Effector memory CD8-positive, alpha-beta T cell (primary cell): ENCODE data around the gene YTHDC2.

Experiments
- ATAC-seq: fragments of 150-1000 bp; cut with Tn5 transposase; replicated peaks from 2 replicates; pipeline ENCODE4 v1.10.0; 2021; ENCODE audit warnings: mild to moderate bottlenecking, moderate library complexity
- DNase-seq, 3 experiments: peaks; one replicate each; pipeline ENCODE4 v3.0.0; 2021
- H3K27ac Mint-ChIP-seq, 2 donors: one replicate each; pipeline ENCODE4 v1.8.0; 2022; ENCODE audit warnings: mild to moderate bottlenecking in 2 of 2, mixed read lengths in 2 of 2, moderate library complexity in 2 of 2
- H3K27me3 Mint-ChIP-seq, 2 donors: one replicate each; pipeline ENCODE4 v1.8.0; 2022; ENCODE audit warnings: mixed read lengths in 2 of 2
- H3K36me3 Mint-ChIP-seq: one replicate; pipeline ENCODE4 v1.8.0; 2022; ENCODE audit warnings: mild to moderate bottlenecking, moderate library complexity, mixed read lengths; ENCODE audit not compliant: insufficient read depth
- H3K4me1 Mint-ChIP-seq, 2 donors: one replicate each; pipeline ENCODE4 v1.8.0; 2022; ENCODE audit warnings: low read depth in 2 of 2, mixed read lengths in 2 of 2
- H3K4me3 Mint-ChIP-seq, 2 donors: one replicate each; pipeline ENCODE4 v1.8.0; 2022; ENCODE audit warnings: mild to moderate bottlenecking in 2 of 2, mixed read lengths in 2 of 2, moderate library complexity in 2 of 2
- H3K9me3 Mint-ChIP-seq, 2 donors: one replicate each; pipeline ENCODE4 v1.8.0; 2022; ENCODE audit warnings: mixed read lengths in 2 of 2

The YTHDC2 gene

GRCh38 chr5:113502073-113502472 is 11.4 kb upstream of the YTHDC2 start:
- no peaks in the 10 kb centered on the region for H3K36me3 Mint-ChIP-seq
- H3K9me3 Mint-ChIP-seq: no peaks in the 10 kb centered on the region
- H3K27ac Mint-ChIP-seq: no peak overlapping the region
- no peak for ATAC-seq
- H3K4me3 Mint-ChIP-seq: no peak overlapping the region
- peaks cover 67 to 73% of the 10 kb centered on the region in 2 donors for H3K27me3 Mint-ChIP-seq
- H3K4me1 Mint-ChIP-seq: no peaks in the 10 kb centered on the region
- DNase-seq: no peak

GRCh38 chr5:113503146-113503545 is 10.3 kb upstream of the YTHDC2 start:
- no peak overlapping the region for H3K4me3 Mint-ChIP-seq
- no peaks in the 10 kb centered on the region for H3K9me3 Mint-ChIP-seq
- no peak for DNase-seq
- no peaks in the 10 kb centered on the region for H3K36me3 Mint-ChIP-seq
- H3K27ac Mint-ChIP-seq: no peak overlapping the region
- H3K4me1 Mint-ChIP-seq: no peaks in the 10 kb centered on the region
- H3K27me3 Mint-ChIP-seq: peaks cover 60 to 62% of the 10 kb centered on the region in 2 donors
- no peak for ATAC-seq

- DNase-seq: no peak
- no peaks in the 10 kb centered on the region for H3K36me3 Mint-ChIP-seq
- H3K27me3 Mint-ChIP-seq: peaks cover 52 to 57% of the 10 kb centered on the region in 2 donors
These were observed 8.3 kb upstream of the YTHDC2 start for GRCh38 chr5:113505181-113505580.

GRCh38 chr5:113507601-113508000 is 5.9 kb upstream of the YTHDC2 start:
- Mint-ChIP-seq H3K27me3 (peaks cover 36 to 39% of the 10 kb centered on the region in 2 donors), H3K4me3 (no peak overlapping the region), H3K4me1 (no peaks in the 10 kb centered on the region), H3K36me3 (no peaks in the 10 kb centered on the region), H3K9me3 (no peaks in the 10 kb centered on the region), H3K27ac (no peak overlapping the region)
- DNase-seq: no peak
- peak; percentile 73 for ATAC-seq

More at GRCh38 chr5:113505181-113505580, 8.3 kb upstream of the YTHDC2 start:
- Mint-ChIP-seq H3K4me3 (no peak overlapping the region), H3K27ac (no peak overlapping the region), H3K9me3 (no peaks in the 10 kb centered on the region), H3K4me1 (no peaks in the 10 kb centered on the region)
- ATAC-seq: no peak

GRCh38 chr5:113508756-113509155 is 4.7 kb upstream of the YTHDC2 start:
- DNase-seq: no peak
- Mint-ChIP-seq H3K9me3 (no peaks in the 10 kb centered on the region), H3K36me3 (peaks cover 7% of the 10 kb centered on the region), H3K4me3 (no peak overlapping the region), H3K27me3 (peaks cover 27 to 31% of the 10 kb centered on the region in 2 donors), H3K27ac (no peak overlapping the region), H3K4me1 (peaks cover 0 to 4% of the 10 kb centered on the region in 2 donors)
- ATAC-seq: no peak

DNA sequence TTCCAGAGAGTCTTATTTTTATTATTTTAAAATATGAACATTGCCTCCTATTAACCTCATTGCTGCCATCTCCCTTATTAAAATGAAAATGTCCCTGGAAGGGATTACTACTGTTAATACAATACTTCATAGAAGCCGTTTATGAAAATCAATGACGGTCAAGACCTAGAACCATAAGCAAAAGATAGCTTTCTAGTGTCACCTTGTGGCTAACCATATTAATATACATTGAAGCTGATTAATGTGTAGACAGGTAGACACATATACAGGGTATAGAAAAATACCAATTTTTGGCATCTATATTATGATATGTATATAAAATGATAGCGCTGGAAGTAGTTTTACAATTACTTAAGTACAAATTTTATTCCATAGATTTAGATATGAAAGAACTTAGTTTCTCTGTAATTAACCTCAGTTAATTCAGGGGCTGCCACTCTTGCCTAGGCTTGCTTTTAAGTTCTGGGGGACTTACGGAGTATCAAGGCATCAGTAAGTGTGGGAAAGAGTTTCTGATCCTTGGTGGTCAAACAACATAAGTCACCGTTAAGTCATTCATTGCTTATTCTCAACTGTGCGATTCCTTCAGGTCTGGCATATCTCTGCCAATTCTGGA is 2.5 kb upstream of the YTHDC2 start:
- ATAC-seq (no peak), DNase-seq (no peak)
- Mint-ChIP-seq H3K27ac (no peak overlapping the region), H3K4me3 (no peak overlapping the region), H3K27me3 (peaks cover 19 to 21% of the 10 kb centered on the region in 2 donors), H3K4me1 (peaks cover 12 to 19% of the 10 kb centered on the region in 2 donors), H3K9me3 (no peaks in the 10 kb centered on the region), H3K36me3 (peaks cover 15% of the 10 kb centered on the region)

GRCh38 chr5:113512341-113512740 is 1.2 kb upstream of the YTHDC2 start:
- Mint-ChIP-seq H3K27ac (peak overlapping the region in 1 of 2 donors; percentile 99), H3K9me3 (no peaks in the 10 kb centered on the region), H3K4me1 (peaks cover 14 to 29% of the 10 kb centered on the region in 2 donors), H3K36me3 (peaks cover 15% of the 10 kb centered on the region), H3K4me3 (no peak overlapping the region), H3K27me3 (peaks cover 14 to 16% of the 10 kb centered on the region in 2 donors)
- DNase-seq (no peak), ATAC-seq (no peak)

GRCh38 chr5:113514289-113514635 is 768 bp downstream of the YTHDC2 start:
- peak overlapping the region; percentile 84 to 89 for H3K4me3 Mint-ChIP-seq
- ATAC-seq (no peak), DNase-seq (no peak)
- peaks cover 14 to 30% of the 10 kb centered on the region in 2 donors for H3K4me1 Mint-ChIP-seq
- peak overlapping the region; percentile 95 to 99 for H3K27ac Mint-ChIP-seq
- H3K27me3 Mint-ChIP-seq: peaks cover 13 to 15% of the 10 kb centered on the region in 2 donors
- H3K36me3 Mint-ChIP-seq: peaks cover 32% of the 10 kb centered on the region
- no peaks in the 10 kb centered on the region for H3K9me3 Mint-ChIP-seq

DNA sequence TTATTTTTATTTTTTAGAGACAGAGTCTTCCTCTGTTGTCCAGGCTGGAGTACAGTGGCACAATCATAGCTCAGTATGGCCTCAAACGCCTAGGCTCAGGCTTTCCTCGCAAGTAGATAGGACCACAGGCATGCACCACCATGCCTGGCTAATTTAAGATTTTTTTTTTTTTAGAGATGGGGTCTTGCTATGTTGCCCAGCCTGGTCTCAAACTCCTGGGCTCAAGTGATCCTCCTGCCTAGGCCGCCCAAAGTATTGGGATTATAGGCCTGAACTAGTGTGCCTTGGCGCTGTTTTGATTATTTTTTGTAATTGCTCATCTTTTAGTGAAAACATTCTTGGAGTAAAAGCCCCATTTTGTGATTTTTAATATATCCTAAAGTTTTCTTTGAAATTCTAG is 5.4 kb downstream of the YTHDC2 start:
- H3K9me3 Mint-ChIP-seq: no peaks in the 10 kb centered on the region
- ATAC-seq (no peak), DNase-seq (no peak)
- H3K27me3 Mint-ChIP-seq: no peaks in the 10 kb centered on the region
- H3K4me1 Mint-ChIP-seq: peaks cover 20 to 58% of the 10 kb centered on the region in 2 donors
- H3K27ac Mint-ChIP-seq: no peak overlapping the region
- peaks cover 43% of the 10 kb centered on the region for H3K36me3 Mint-ChIP-seq
- no peak overlapping the region for H3K4me3 Mint-ChIP-seq

DNA sequence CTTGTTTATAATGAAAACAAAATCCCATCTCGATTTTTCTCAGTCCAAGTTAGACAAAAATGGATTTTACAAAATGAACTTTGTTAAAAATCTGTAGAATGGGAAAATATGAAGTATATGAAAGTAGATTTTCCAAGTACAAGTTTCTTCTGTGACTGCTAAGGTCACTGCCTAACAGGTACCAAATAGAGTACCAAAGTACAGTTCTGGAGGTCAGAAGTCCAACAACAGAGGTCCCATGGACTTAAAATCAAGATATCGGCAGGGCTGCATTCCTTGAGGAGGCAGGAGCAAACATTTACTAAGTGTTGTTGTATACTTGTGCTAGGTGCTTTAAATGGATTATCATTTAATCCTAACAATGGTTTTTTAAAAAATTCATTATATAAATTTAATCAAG is 5.9 kb downstream of the YTHDC2 start:
- DNase-seq: no peak
- Mint-ChIP-seq H3K27me3 (no peaks in the 10 kb centered on the region), H3K4me1 (peaks cover 17 to 58% of the 10 kb centered on the region in 2 donors)

GRCh38 chr5:113520429-113520828 is 6.9 kb downstream of the YTHDC2 start:
- Mint-ChIP-seq H3K4me3 (no peak overlapping the region), H3K9me3 (no peaks in the 10 kb centered on the region), H3K4me1 (peaks cover 15 to 57% of the 10 kb centered on the region in 2 donors), H3K27me3 (no peaks in the 10 kb centered on the region), H3K27ac (peak overlapping the region in 1 of 2 donors; percentile 67), H3K36me3 (peaks cover 36% of the 10 kb centered on the region)
- DNase-seq: no peak
- ATAC-seq: no peak

More for the DNA sequence above, 5.9 kb downstream of the YTHDC2 start:
- Mint-ChIP-seq H3K36me3 (peaks cover 38% of the 10 kb centered on the region), H3K4me3 (no peak overlapping the region), H3K9me3 (no peaks in the 10 kb centered on the region), H3K27ac (peak overlapping the region in 1 of 2 donors; percentile 67)
- ATAC-seq: no peak

- DNase-seq: no peak
- Mint-ChIP-seq H3K4me3 (no peak overlapping the region), H3K27me3 (no peaks in the 10 kb centered on the region), H3K27ac (no peak overlapping the region), H3K4me1 (peaks cover 11 to 54% of the 10 kb centered on the region in 2 donors), H3K9me3 (no peaks in the 10 kb centered on the region), H3K36me3 (peaks cover 36% of the 10 kb centered on the region)
- ATAC-seq: no peak
These were observed 7.4 kb downstream of the YTHDC2 start for GRCh38 chr5:113520899-113521298.

DNA sequence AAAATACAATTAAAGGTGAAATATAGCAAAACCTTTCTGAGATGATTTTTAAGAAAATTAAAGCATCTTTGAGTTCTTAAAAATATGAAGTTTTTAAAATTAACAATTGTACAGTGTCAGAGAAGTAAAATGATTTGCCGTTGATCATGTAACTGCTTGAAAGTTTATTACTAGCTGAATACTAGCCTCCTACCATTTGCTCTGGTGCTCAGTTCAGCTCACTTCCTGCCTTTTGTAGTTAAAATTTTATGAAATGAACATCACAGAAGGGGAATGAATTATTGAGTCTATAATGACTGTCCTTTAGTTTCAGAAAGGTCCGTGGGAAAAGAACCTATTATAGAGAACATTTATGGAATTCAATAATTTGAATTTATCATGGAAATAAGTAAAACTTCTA is 9.7 kb downstream of the YTHDC2 start:
- peaks cover 9 to 44% of the 10 kb centered on the region in 2 donors for H3K4me1 Mint-ChIP-seq
- H3K4me3 Mint-ChIP-seq: no peak overlapping the region

DNA sequence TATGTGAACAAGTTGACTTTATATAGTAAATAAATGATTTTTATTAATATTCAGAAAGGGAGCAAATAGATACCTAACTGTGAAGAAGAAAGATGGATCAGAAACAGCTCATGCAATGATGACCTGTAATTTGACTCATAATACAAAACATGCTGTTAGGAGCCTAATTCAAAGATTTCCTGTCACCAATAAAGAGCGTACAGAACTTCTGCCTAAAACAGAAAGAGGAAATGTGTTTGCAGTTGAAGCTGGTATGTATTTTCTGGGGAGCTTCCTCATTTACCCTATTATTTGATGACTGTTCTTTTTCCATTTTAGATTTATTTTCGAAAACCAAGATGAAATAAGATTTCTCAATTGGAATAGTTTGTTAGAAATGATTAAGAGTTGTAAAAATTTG is 11.4 kb downstream of the YTHDC2 start:
- Mint-ChIP-seq H3K27ac (no peak overlapping the region), H3K4me1 (peaks cover 9 to 43% of the 10 kb centered on the region in 2 donors), H3K36me3 (peaks cover 30% of the 10 kb centered on the region), H3K27me3 (no peaks in the 10 kb centered on the region), H3K4me3 (no peak overlapping the region), H3K9me3 (no peaks in the 10 kb centered on the region)
- DNase-seq (no peak), ATAC-seq (peak; percentile 59)

More for the DNA sequence above, 9.7 kb downstream of the YTHDC2 start:
- H3K36me3 Mint-ChIP-seq: peaks cover 45% of the 10 kb centered on the region
- H3K27ac Mint-ChIP-seq: peak overlapping the region in 1 of 2 donors; percentile 28
- no peaks in the 10 kb centered on the region for H3K9me3 Mint-ChIP-seq
- DNase-seq (no peak), ATAC-seq (no peak)
- H3K27me3 Mint-ChIP-seq: no peaks in the 10 kb centered on the region
